ENCODE data around the gene PALLD. TPM values are rescaled to one million over a fixed set of nuclear protein-coding genes. Genes with fewer than 3 reads are reported as not detected.

PALLD gene
- total RNA-seq, 4 donors from 2014 or later, result 1,036 to 2,270 (median 2,202) TPM

- TF ChIP-seq POLR2A (IDR thresholded peaks at IDR 0.05) (no peak), EP300 (IDR thresholded peaks at IDR 0.05) (no peak), POLR2AphosphoS5 (IDR thresholded peaks at IDR 0.05) (no peak), CTCF (IDR thresholded peaks at IDR 0.05) (no peak)
- Histone ChIP-seq H3K27me3 (no peaks in the 10 kb centered on the region), H3K27ac (no peak overlapping the region), H3K36me3 (no peaks in the 10 kb centered on the region), H3K9me3 (no peaks in the 10 kb centered on the region), H3K4me1 (no peaks in the 10 kb centered on the region), H3K4me3 (no peak overlapping the region)
- ATAC-seq, result no peak
- WGBS, 2 donors (ENCODE audit: low coverage in 1 of 2), result 68 to 84% methylated on average over 3 of the region's 3 CpGs
Measured at GRCh38 chr4:168682898-168683500, 186.1 kb downstream of the PALLD start.

- TF ChIP-seq POLR2A (IDR thresholded peaks at IDR 0.05) (no peak), POLR2AphosphoS5 (IDR thresholded peaks at IDR 0.05) (no peak), EP300 (IDR thresholded peaks at IDR 0.05) (no peak), CTCF (IDR thresholded peaks at IDR 0.05) (no peak)
- no peak overlapping the region for H3K4me3 ChIP-seq
- H3K27ac ChIP-seq, result no peak overlapping the region
- peaks cover 0 to 4% (median 0%) of the 10 kb centered on the region in 3 donors for H3K4me1 ChIP-seq
- no peak for ATAC-seq
- H3K36me3 ChIP-seq, result no peaks in the 10 kb centered on the region
- no peaks in the 10 kb centered on the region for H3K9me3 ChIP-seq
- no peaks in the 10 kb centered on the region for H3K27me3 ChIP-seq
- 100% methylated on average over 1 of the region's 1 CpG for WGBS, 2 donors (ENCODE audit: low coverage in 1 of 2)
Measured at GRCh38 chr4:168683595-168683994, 186.7 kb downstream of the PALLD start.

DNA sequence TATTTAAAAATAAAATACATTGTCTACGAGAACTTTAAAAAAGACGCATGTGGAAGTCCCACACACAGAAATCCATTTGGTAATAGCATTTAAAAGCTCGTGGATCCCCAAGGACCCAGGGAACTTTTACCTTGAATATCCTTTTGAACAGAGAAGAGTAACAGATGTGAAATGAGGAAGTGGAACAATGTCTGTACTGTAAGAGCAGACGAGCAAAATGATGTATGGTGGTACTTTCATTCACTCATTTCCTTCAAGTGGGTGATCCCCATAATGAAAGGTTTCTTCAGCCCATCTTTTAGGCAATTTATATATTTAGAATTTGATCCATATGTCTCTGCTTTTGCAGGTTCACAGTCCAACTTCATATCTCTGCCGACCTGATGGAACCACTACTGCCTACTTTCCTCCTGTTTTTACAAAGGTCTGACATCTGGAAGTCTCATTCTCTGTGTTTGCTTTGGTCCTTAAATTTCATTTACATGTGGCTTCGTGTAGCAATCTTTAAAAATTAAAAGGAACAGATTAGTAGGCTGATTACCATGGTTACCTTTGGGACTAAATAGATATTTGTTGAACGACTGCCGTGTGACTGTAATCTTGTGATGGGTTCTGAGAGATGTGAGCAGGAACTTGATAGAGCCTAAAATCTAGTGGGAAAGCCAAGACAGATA, 188.4 kb downstream of the PALLD start:
- peaks cover 0 to 4% (median 0%) of the 10 kb centered on the region in 3 donors for H3K4me1 ChIP-seq
- H3K27ac ChIP-seq, result no peak overlapping the region
- H3K36me3 ChIP-seq, result no peaks in the 10 kb centered on the region
- ATAC-seq, result no peak
- WGBS, 2 donors (ENCODE audit: low coverage in 1 of 2), result 69 to 76% methylated on average over 8 of the region's 8 CpGs
- TF ChIP-seq EP300 (IDR thresholded peaks at IDR 0.05) (no peak), POLR2AphosphoS5 (IDR thresholded peaks at IDR 0.05) (no peak), CTCF (IDR thresholded peaks at IDR 0.05) (no peak), POLR2A (IDR thresholded peaks at IDR 0.05) (no peak)
- H3K4me3 ChIP-seq, result no peak overlapping the region
- H3K9me3 ChIP-seq, result no peaks in the 10 kb centered on the region
- H3K27me3 ChIP-seq, result no peaks in the 10 kb centered on the region

GRCh38 chr4:168688584-168688983, 191.7 kb downstream of the PALLD start:
- Histone ChIP-seq H3K27ac (no peak overlapping the region), H3K4me3 (no peak overlapping the region), H3K27me3 (no peaks in the 10 kb centered on the region), H3K9me3 (no peaks in the 10 kb centered on the region), H3K4me1 (peaks cover 0 to 4% (median 0%) of the 10 kb centered on the region in 3 donors), H3K36me3 (no peaks in the 10 kb centered on the region)
- no peak for TF ChIP-seq EP300 (IDR thresholded peaks at IDR 0.05)
- TF ChIP-seq POLR2A (IDR thresholded peaks at IDR 0.05), result no peak
- TF ChIP-seq POLR2AphosphoS5 (IDR thresholded peaks at IDR 0.05), result no peak
- no peak for TF ChIP-seq CTCF (IDR thresholded peaks at IDR 0.05)
- 46 to 58% methylated on average over 3 of the region's 3 CpGs for WGBS, 2 donors (ENCODE audit: low coverage in 1 of 2)
- no peak for ATAC-seq

DNA sequence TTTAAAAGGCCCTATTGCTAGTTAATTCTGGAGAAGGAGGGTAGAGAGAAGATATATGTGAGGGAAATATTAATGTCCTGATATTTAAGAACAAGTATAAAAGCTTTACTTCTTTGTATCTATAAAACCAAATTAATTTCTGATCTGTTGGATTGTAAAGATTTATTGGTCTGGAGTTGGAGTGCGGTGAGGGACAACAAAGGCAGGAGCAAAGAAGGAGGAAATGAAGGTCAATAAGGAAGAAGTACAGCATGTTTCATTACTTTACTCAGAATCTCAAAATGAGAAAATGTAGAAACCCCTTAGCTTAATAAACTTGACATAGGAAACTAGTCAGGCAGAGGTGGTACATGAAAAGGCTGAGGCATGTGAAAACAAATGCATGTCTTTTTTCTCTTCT, 192.9 kb downstream of the PALLD start:
- Histone ChIP-seq H3K27me3 (no peaks in the 10 kb centered on the region), H3K9me3 (no peaks in the 10 kb centered on the region), H3K4me3 (no peak overlapping the region), H3K36me3 (no peaks in the 10 kb centered on the region), H3K27ac (no peak overlapping the region), H3K4me1 (peaks cover 0 to 4% (median 0%) of the 10 kb centered on the region in 3 donors)
- ATAC-seq, result no peak
- TF ChIP-seq POLR2AphosphoS5 (IDR thresholded peaks at IDR 0.05), result no peak
- 94 to 100% methylated on average over 1 of the region's 1 CpG for WGBS, 2 donors (ENCODE audit: low coverage in 1 of 2)

Data from gastroesophageal sphincter (tissue), 4 donors.